ENCODE results near the gene HTR6.

Gene HTR6

GRCh38 chr1:19728413-19729145, 63.9 kb downstream of the HTR6 start:
- DNase-seq, result no peak

- no peak for DNase-seq
Observed at GRCh38 chr1:19730232-19730631, 65.6 kb downstream of the HTR6 start.

All from stimulated activated CD4-positive, alpha-beta T cell treated with anti-CD3 and anti-CD28 coated beads, Interleukin-1b, Interleukin-23, amount 100 ng/mL, for 48 hours (primary cell).